ENCODE results near the gene RGS12. TPM values are rescaled to one million over a fixed set of nuclear protein-coding genes. Genes with fewer than 3 reads are reported as not detected.
"Not testable (repeated sequence)": the region's sequence is repeated elsewhere in the genome, so short reads cannot be mapped to it uniquely, and the experiment has no call there.

The RGS12 gene
- total RNA-seq, 1 donor from 2014 or later = 116 TPM

DNA sequence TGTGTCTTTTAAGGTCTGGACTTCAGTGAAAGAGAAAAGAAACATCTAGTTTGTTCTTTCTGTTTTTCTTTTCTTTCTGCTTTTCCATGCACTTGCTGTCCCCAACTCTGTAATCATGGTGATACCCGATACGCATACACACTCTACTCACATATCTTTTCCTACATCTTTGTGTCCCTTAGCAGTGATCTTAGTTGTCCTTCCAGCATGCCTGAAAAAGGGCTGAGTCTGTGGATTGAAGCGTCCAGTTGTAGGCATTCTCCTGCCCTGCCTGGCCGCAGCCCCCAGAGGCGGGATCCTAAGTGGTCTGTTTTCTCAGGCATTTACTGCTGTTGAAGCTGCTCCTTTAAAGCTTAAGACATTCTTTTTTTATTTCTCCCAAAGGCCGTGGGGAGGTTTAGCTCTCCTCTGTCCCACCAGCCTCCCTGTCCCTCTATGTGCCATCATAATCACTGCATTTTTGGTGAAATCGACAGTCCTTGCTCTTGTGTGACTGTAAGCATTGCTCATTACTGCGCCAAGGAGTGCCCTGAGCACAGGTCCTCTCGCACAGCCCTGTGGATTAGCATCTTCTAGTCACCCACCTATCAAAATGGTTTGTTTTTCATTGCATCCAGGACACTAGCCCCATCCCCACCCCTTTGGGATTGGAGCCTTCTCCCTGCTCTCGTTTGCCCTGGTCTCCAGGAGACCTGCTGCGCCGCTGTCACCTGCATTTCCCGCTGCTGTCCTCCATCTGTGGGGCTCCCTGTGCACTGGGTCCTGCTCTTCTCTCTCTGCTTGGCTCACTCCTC, 4.4 kb downstream of the RGS12 start:
- Mint-ChIP-seq H3K4me3 (ENCODE audit: unreplicated experiment) (peak overlapping the region; percentile 35), H3K9me3 (ENCODE audit: unreplicated experiment) (no peaks in the 10 kb centered on the region), H3K36me3 (ENCODE audit: low read depth, unreplicated experiment) (peaks cover 8% of the 10 kb centered on the region), H3K27ac (ENCODE audit: unreplicated experiment) (peak overlapping the region; percentile 48), H3K4me1 (ENCODE audit: unreplicated experiment) (peaks cover 67% of the 10 kb centered on the region), H3K27me3 (ENCODE audit: unreplicated experiment) (peaks cover 7% of the 10 kb centered on the region)
- TF ChIP-seq, protein P1, sequence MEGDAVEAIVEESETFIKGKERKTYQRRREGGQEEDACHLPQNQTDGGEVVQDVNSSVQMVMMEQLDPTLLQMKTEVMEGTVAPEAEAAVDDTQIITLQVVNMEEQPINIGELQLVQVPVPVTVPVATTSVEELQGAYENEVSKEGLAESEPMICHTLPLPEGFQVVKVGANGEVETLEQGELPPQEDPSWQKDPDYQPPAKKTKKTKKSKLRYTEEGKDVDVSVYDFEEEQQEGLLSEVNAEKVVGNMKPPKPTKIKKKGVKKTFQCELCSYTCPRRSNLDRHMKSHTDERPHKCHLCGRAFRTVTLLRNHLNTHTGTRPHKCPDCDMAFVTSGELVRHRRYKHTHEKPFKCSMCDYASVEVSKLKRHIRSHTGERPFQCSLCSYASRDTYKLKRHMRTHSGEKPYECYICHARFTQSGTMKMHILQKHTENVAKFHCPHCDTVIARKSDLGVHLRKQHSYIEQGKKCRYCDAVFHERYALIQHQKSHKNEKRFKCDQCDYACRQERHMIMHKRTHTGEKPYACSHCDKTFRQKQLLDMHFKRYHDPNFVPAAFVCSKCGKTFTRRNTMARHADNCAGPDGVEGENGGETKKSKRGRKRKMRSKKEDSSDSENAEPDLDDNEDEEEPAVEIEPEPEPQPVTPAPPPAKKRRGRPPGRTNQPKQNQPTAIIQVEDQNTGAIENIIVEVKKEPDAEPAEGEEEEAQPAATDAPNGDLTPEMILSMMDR (IDR thresholded peaks at IDR 0.05; ENCODE audit: unreplicated experiment) = no peak
- no peak for DNase-seq (ENCODE audit: low spot score)

DNA sequence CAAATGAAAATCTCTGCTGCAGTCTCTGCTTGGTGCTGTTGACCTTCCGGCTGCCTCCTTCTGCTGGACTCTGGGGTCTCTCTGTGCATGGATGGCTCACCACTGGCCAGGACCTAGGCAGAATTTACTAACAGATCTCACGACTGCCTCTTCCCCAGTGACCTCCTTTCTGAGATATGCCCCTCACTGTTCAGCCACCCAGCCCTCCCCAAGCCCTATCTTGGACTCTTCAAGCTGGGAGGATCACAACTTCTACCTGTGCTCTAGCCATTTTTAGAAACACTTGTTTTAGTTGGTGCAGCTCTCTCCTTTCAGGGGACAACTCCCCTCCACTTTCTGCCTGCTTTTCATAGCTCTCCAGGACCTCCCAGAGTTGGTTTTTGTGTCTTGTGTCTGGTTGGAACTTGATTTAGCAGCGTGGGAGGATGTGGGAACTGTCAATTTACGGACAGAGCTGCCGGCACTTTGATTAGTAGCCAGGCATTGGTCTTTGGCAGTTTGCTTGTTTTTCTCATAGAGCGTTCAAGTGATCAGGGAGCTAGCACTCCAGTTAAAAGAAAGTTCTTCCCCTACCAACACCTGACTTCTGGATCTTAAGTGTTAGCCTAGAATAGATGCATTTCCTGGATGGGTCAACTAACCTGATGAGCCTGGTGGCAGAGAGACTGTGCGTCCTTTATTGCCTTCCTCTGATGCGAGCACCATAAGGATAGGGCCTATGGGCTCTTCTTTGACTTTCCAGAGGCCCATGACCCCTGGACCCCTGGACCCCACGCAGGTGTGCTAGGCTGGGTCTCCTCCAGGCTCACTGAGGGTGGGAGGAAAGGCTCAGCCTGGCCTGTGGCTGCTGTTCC, 6.5 kb downstream of the RGS12 start:
- Mint-ChIP-seq H3K9me3 (ENCODE audit: unreplicated experiment) (no peaks in the 10 kb centered on the region), H3K27ac (ENCODE audit: unreplicated experiment) (no peak overlapping the region), H3K4me3 (ENCODE audit: unreplicated experiment) (no peak overlapping the region), H3K4me1 (ENCODE audit: unreplicated experiment) (peaks cover 79% of the 10 kb centered on the region), H3K36me3 (ENCODE audit: low read depth, unreplicated experiment) (peaks cover 8% of the 10 kb centered on the region), H3K27me3 (ENCODE audit: unreplicated experiment) (peaks cover 7% of the 10 kb centered on the region)
- TF ChIP-seq, protein P1 (IDR thresholded peaks at IDR 0.05; ENCODE audit: unreplicated experiment) = no peak
- no peak for DNase-seq (ENCODE audit: low spot score)

DNA sequence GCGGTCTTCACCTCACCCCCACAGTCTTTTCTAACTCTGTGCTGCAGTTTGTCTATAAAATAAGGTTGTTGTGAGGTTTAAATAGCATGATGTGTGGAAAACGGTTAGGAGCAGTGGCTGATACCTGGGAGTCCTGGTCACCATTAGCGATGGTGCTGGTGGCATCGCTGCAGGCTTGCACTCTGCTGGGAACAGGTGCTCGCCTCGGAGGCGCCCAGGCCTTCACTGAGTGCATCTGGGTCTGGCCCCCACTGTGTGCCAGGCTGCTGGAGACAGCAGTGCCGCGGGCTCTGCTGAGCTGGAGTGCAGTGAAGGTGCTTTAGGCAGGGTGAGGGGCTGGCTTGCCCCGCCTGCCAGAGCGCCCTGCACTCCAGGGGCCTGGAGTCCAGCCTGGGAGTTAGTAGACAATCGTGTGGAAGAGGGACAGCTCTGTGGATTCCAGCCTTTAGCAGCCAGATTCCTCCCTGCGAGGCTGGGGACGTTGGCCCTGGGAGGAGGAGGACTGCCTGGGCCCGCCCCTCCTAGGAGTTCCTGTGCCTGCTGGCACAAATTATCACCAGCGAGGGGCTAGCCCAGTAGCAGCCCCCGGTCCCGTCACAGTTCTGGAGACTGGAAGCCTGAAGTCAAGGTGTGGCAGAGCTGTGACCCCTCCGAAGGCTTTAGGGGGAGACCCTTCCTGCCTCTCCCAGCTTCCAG, 7.3 kb downstream of the RGS12 start:
- no peak for DNase-seq (ENCODE audit: low spot score)
- Mint-ChIP-seq H3K9me3 (ENCODE audit: unreplicated experiment) (no peaks in the 10 kb centered on the region), H3K27me3 (ENCODE audit: unreplicated experiment) (peaks cover 4% of the 10 kb centered on the region), H3K4me1 (ENCODE audit: unreplicated experiment) (peaks cover 80% of the 10 kb centered on the region), H3K36me3 (ENCODE audit: low read depth, unreplicated experiment) (peaks cover 8% of the 10 kb centered on the region), H3K4me3 (ENCODE audit: unreplicated experiment) (no peak overlapping the region), H3K27ac (ENCODE audit: unreplicated experiment) (no peak overlapping the region)
- TF ChIP-seq, protein P1 (IDR thresholded peaks at IDR 0.05; ENCODE audit: unreplicated experiment) = no peak

DNA sequence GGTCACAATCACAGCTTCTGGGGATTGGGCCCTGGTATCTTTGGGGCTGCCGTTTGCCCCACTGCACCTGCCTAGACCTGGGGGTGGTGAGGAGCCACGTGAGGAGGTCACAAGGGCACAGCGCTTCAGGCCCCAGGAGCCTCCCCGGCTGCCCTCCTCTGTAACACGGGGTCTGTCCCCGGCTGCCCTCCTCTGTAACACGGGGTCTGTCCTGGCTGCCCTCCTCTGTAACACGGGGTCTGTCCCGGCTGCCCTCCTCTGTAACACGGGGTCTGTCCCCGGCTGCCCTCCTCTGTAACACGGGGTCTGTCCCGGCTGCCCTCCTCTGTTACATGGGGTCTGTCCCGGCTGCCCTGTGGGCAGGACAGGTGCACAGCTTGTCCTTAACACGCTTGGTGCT, 8.1 kb downstream of the RGS12 start:
- Mint-ChIP-seq H3K4me1 (ENCODE audit: unreplicated experiment) (peaks cover 87% of the 10 kb centered on the region), H3K27ac (ENCODE audit: unreplicated experiment) (peak overlapping the region; percentile 74), H3K4me3 (ENCODE audit: unreplicated experiment) (peak overlapping the region; percentile 68)
- DNase-seq (ENCODE audit: low spot score); H3K27me3 Mint-ChIP-seq (ENCODE audit: unreplicated experiment); H3K36me3 Mint-ChIP-seq (ENCODE audit: low read depth, unreplicated experiment); H3K9me3 Mint-ChIP-seq (ENCODE audit: unreplicated experiment): not testable (repeated sequence)

- peak overlapping the region; percentile 74 for H3K27ac Mint-ChIP-seq (ENCODE audit: unreplicated experiment)
- peaks cover 12% of the 10 kb centered on the region for H3K36me3 Mint-ChIP-seq (ENCODE audit: low read depth, unreplicated experiment)
- no peaks in the 10 kb centered on the region for H3K9me3 Mint-ChIP-seq (ENCODE audit: unreplicated experiment)
These were observed 8.8 kb downstream of the RGS12 start for GRCh38 chr4:3301450-3302172.

More at GRCh38 chr4:3301450-3302172, 8.8 kb downstream of the RGS12 start:
- TF ChIP-seq, protein P1 (IDR thresholded peaks at IDR 0.05; ENCODE audit: unreplicated experiment) = no peak
- Mint-ChIP-seq H3K27me3 (ENCODE audit: unreplicated experiment) (peaks cover 2% of the 10 kb centered on the region), H3K4me3 (ENCODE audit: unreplicated experiment) (peak overlapping the region; percentile 68), H3K4me1 (ENCODE audit: unreplicated experiment) (peaks cover 87% of the 10 kb centered on the region)
- DNase-seq (ENCODE audit: low spot score) = no peak
